HepG2 (cell line): Measurements from ENCODE around the gene GPC6. TPM values are rescaled to one million over a fixed set of nuclear protein-coding genes. Genes with fewer than 3 reads are reported as not detected.

ENCODE experiments used
- ATAC-seq: fragments of 200-7000 bp; cut with Tn5 transposase; 3 replicates; pipeline ENCODE4 v1.9.1; 2020; ENCODE audit warnings: mild to moderate bottlenecking, moderate library complexity
- BruUV-seq: library from RNA; stranded (reverse); fragments of 400-500 nt; replicated peaks from 2 replicates; lab custom pipeline; 2021; lab: Mats Ljungman, UMichigan
- CTCF ChIA-PET: fragments of 300-600 bp; formaldehyde crosslinking; extraction: SDS; loops from one replicate; lab custom pipeline; 2021; ENCODE audit warnings: low total read pairs, inconsistent platforms, low intra/inter-chr PET ratio; lab: Yijun Ruan, JAX
- POLR2A ChIA-PET: fragments of 350-600 bp; sonication (Branson Sonifier 250); formaldehyde crosslinking; loops from one replicate; lab custom pipeline; 2020; ENCODE audit warnings: antibody characterized with exemption, inconsistent platforms; lab: Yijun Ruan, JAX
- DNase-seq: peaks from one replicate; pipeline ENCODE4 v3.0.0-alpha.2; 2015; ENCODE audit warnings: low spot score
- FAIRE-seq: peaks from 3 replicates; lab custom pipeline; 2011; peaks lifted over from hg19 to GRCh38; lab: Jason Lieb, UNC
- H2AFZ ChIP-seq: one replicate; pipeline ENCODE4 v1.6.1; 2011; ENCODE audit warnings: low read length, inconsistent platforms
- H3K27ac ChIP-seq: fragments of 300-600 bp; 3 replicates; pipeline ENCODE4 v1.8.0; 2011; ENCODE audit warnings: mixed run types, mild to moderate bottlenecking, mixed read lengths, low read length, inconsistent platforms; ENCODE audit not compliant: insufficient read depth; ENCODE audit errors: extremely low read length
- H3K27me3 ChIP-seq, 2 experiments: fragments of 200-600 bp in 1 of 2; 2 replicates in 1 of 2; 3 replicates in 1 of 2; pipeline versions ENCODE4 v1.6.0 to v1.8.0; 2011; ENCODE audit warnings: low read length in 2 of 2, mild to moderate bottlenecking in 2 of 2, moderate library complexity in 2 of 2, inconsistent platforms in 1 of 2; ENCODE audit not compliant: insufficient read depth in 2 of 2, control insufficient read depth in 1 of 2
- H3K36me3 ChIP-seq, 2 experiments: fragments of 200-600 bp in 1 of 2; replicated peaks in 1 of 2; 2 replicates in 1 of 2; 3 replicates in 1 of 2; pipeline versions ENCODE4 v1.5.1 to v1.8.0; 2011; ENCODE audit warnings: low read length in 2 of 2, inconsistent platforms in 1 of 2; ENCODE audit not compliant: insufficient read depth in 2 of 2, control insufficient read depth in 1 of 2
- H3K4me1 ChIP-seq: 2 replicates; pipeline ENCODE4 v1.5.1; 2012; ENCODE audit warnings: low read length, inconsistent platforms; ENCODE audit not compliant: insufficient read depth
- H3K4me2 ChIP-seq: 2 replicates; pipeline ENCODE4 v1.6.0; 2011; ENCODE audit warnings: low read depth, low read length, inconsistent platforms
- H3K4me3 ChIP-seq, 3 experiments: fragments of 200-600 bp in 1 of 3; sonication (generic), shearing (Covaris generic) in 1 of 3; replicated peaks in 1 of 3; 2 replicates each; pipeline ENCODE4 v1.5.1; 2011 to 2016; ENCODE audit warnings: low read length in 3 of 3, inconsistent platforms in 2 of 3, low read depth in 2 of 3, mild to moderate bottlenecking in 2 of 3, control low read depth in 1 of 3, mixed read lengths in 1 of 3; ENCODE audit not compliant: insufficient read depth in 1 of 3
- H3K79me2 ChIP-seq: one replicate; pipeline ENCODE4 v1.6.1; 2011; ENCODE audit warnings: low read length, inconsistent platforms; ENCODE audit not compliant: insufficient read depth
- H3K9ac ChIP-seq: 2 replicates; pipeline ENCODE4 v1.6.0; 2011; ENCODE audit warnings: mild to moderate bottlenecking, low read depth, low read length, inconsistent platforms; ENCODE audit not compliant: insufficient read depth
- H3K9me3 ChIP-seq: 2 replicates; pipeline ENCODE4 v1.5.1; 2012; ENCODE audit warnings: mild to moderate bottlenecking, low read length
- H4K20me1 ChIP-seq: 2 replicates; pipeline ENCODE4 v1.6.0; 2011; ENCODE audit warnings: inconsistent platforms, mild to moderate bottlenecking, low read length, moderate library complexity; ENCODE audit not compliant: insufficient read depth
- ARID2 ChIP-seq: sonication (generic); formaldehyde crosslinking; IDR thresholded peaks from 2 replicates; pipeline ENCODE4 v1.8.1; 2022; ENCODE audit warnings: mild to moderate bottlenecking, missing genetic modification reagents, borderline replicate concordance
- CHD2 ChIP-seq: IDR thresholded peaks from 2 replicates; pipeline ENCODE4 v1.6.1; 2011; ENCODE audit warnings: low read depth, low read length, improper control_type of control experiment
- CREBL2 ChIP-seq: sonication (generic); formaldehyde crosslinking; IDR thresholded peaks from 2 replicates; pipeline ENCODE4 v1.8.1; 2023; ENCODE audit warnings: missing genetic modification reagents, mild to moderate bottlenecking, borderline replicate concordance
- ETV6 ChIP-seq: sonication (generic); formaldehyde crosslinking; conservative IDR thresholded peaks from 2 replicates; pipeline ENCODE4 v1.4.0; 2020; ENCODE audit warnings: missing genetic modification reagents
- HMG20A ChIP-seq: IDR thresholded peaks from 2 replicates; pipeline ENCODE4 v1.6.1; 2016; ENCODE audit warnings: borderline replicate concordance
- HOXA3 ChIP-seq: sonication (generic); formaldehyde crosslinking; IDR thresholded peaks from 2 replicates; pipeline ENCODE4 v1.5.0; 2020; ENCODE audit warnings: missing genetic modification reagents
- MZF1 ChIP-seq: sonication (generic); formaldehyde crosslinking; IDR thresholded peaks from 2 replicates; pipeline ENCODE4 v1.8.1; 2023; ENCODE audit warnings: mild to moderate bottlenecking, missing genetic modification reagents, borderline replicate concordance
- PTBP1 ChIP-seq: fragments of 200-400 bp; formaldehyde crosslinking; IDR thresholded peaks from 2 replicates; pipeline ENCODE4 v1.6.1; 2018; ENCODE audit warnings: low read length, low read depth; ENCODE audit not compliant: poor library complexity, severe bottlenecking
- RARA ChIP-seq: IDR thresholded peaks from 2 replicates; pipeline ENCODE4 v1.6.1; 2016; ENCODE audit warnings: missing genetic modification reagents, missing compliant biosample characterization
- REST ChIP-seq, 2 experiments: IDR thresholded peaks; 2 replicates each; pipeline ENCODE4 v1.6.1; 2011 to 2012; ENCODE audit warnings: low read length in 2 of 2, borderline replicate concordance in 1 of 2, low read depth in 1 of 2, mild to moderate bottlenecking in 1 of 2, moderate library complexity in 1 of 2
- RNF2 ChIP-seq: fragments of 450-650 bp; conservative IDR thresholded peaks from 2 replicates; pipeline ENCODE4 v1.6.1; 2016; ENCODE audit warnings: low read depth
- SMC3 ChIP-seq: IDR thresholded peaks from 2 replicates; pipeline ENCODE4 v1.6.1; 2011; ENCODE audit warnings: low read length, improper control_type of control experiment
- TSC22D2 ChIP-seq: sonication (generic); formaldehyde crosslinking; IDR thresholded peaks from 2 replicates; pipeline ENCODE4 v1.5.1; 2020; ENCODE audit warnings: missing genetic modification reagents, mild to moderate bottlenecking, borderline replicate concordance
- ZEB1 ChIP-seq: IDR thresholded peaks from 2 replicates; pipeline ENCODE4 v1.6.1; 2012; ENCODE audit warnings: mild to moderate bottlenecking, low read depth, inconsistent platforms; ENCODE audit not compliant: insufficient replicate concordance
- ZNF232 ChIP-seq: sonication (generic); formaldehyde crosslinking; IDR thresholded peaks from 2 replicates; pipeline ENCODE4 v1.4.0; 2020; ENCODE audit warnings: missing genetic modification reagents, borderline replicate concordance
- ZSCAN20 ChIP-seq: sonication (generic); formaldehyde crosslinking; IDR thresholded peaks from 2 replicates; pipeline ENCODE4 v1.4.0; 2020; ENCODE audit warnings: missing genetic modification reagents, mild to moderate bottlenecking, borderline replicate concordance
- WGBS: methylation state at CpG from one replicate; pipeline ENCODE4 v1.1.6; 2017; ENCODE audit warnings: low lambda C conversion rate; 5-methylcytosine and 5-hydroxymethylcytosine counted together
- in situ Hi-C: cut with HindIII; loops from 2 replicates; pipeline ENCODE4 v1.10.0; 2017; ENCODE audit warnings: low pct_unique_long_range_greater_than_20kb; ENCODE audit not compliant: extremely low pct_ligation_motif_present
- intact Hi-C: fragments of 100-400 bp; cut with micrococcal nuclease; formaldehyde crosslinking; loops from one replicate; pipeline ENCODE4 v1.10.0; 2022; ENCODE audit not compliant: unreplicated experiment
- polyA plus RNA-seq, 8 experiments: library from polyadenylated mRNA; depleted of rRNA in 3 of 8; stranded (reverse) in 7 of 8; unstranded in 1 of 8; fragments of >200 nt; fragmentation: Illumina TruSeq in 4 of 8; extraction: Trizol in 4 of 8; gene quantifications; 2 replicates each; pipeline versions ENCODE4 v1.2.1 to v1.2.3, GENCODE V29; 2011 to 2016; ENCODE audit warnings: low read depth in 4 of 8, missing spikeins in 1 of 8, mixed read lengths in 1 of 8; ENCODE audit not compliant: insufficient read depth in 1 of 8
- total RNA-seq, 5 experiments: library from RNA; depleted of rRNA; stranded (reverse); fragments of >200 nt; fragmentation: Illumina TruSeq; extraction: Trizol; gene quantifications; 2 replicates each; pipeline ENCODE4 v1.2.3, GENCODE V29; 2016; ENCODE audit warnings: low read depth in 1 of 5
- TF ChIP-seq, protein P1 (sequence below): sonication (generic); formaldehyde crosslinking; IDR thresholded peaks from 2 replicates; pipeline ENCODE4 v1.4.0; 2020; ENCODE audit warnings: missing genetic modification reagents
- TF ChIP-seq, protein P2 (sequence below): sonication (generic); formaldehyde crosslinking; conservative IDR thresholded peaks from 2 replicates; pipeline ENCODE4 v1.4.0; 2020; ENCODE audit warnings: mild to moderate bottlenecking, missing genetic modification reagents, moderate library complexity

The GPC6 gene
- total and polyA plus RNA-seq, 2 of the 13 experiments (the other 11 are each of a cell fraction or from before 2014, with no cell fraction given): 24.5 to 33.9 TPM

- POLR2A ChIA-PET: no interaction called here
- Histone ChIP-seq H3K4me2 (no peak overlapping the region), H3K79me2 (no peaks in the 10 kb centered on the region), H4K20me1 (no peaks in the 10 kb centered on the region), H3K9me3 (no peaks in the 10 kb centered on the region), H3K9ac (no peak overlapping the region), H3K4me1 (peaks cover 52% of the 10 kb centered on the region), H3K4me3 (no peak overlapping the region), H3K36me3 (no peaks in the 10 kb centered on the region), H2AFZ (no peak overlapping the region), H3K27ac (no peak overlapping the region), H3K27me3 (no peaks in the 10 kb centered on the region)
- 83% methylated on average over 2 of the region's 2 CpGs for WGBS
- no peak for DNase-seq
- CTCF ChIA-PET: no interaction called here
- intact Hi-C loops: loop anchor here (5.0 to 10.0 kb wide), 3 partner anchors 210 to 742 kb away; partner anchors contain the start of gene GPC6
- in situ Hi-C loops: loop anchor here (10.0 kb wide), 1 partner anchor 722 kb away; no protein-coding TSS in a partner anchor
- no peak for ATAC-seq
- no peak for FAIRE-seq
- BruUV-seq: no TSS peak
- TF ChIP-seq PTBP1 (no peak), SMC3 (no peak), ZSCAN20 (no peak), CHD2 (no peak), RNF2 (no peak), RARA (CRISPR knock-in tag) (0 out of 2 replicates have a peak, but pooled peaks have one; percentile 38), ETV6 (CRISPR knock-in tag) (no peak), ZNF232 (no peak), ARID2 (no peak), MZF1 (CRISPR knock-in tag) (no peak), HOXA3 (CRISPR knock-in tag) (no peak), REST (IDR thresholded peaks at IDR 0.05; ENCODE audit: borderline replicate concordance in 1 of 2, low read depth in 1 of 2, low read length in 2 of 2) (no peak), HMG20A (CRISPR knock-in tag) (peak; percentile 51; the same call in 1 of the 2 replicates), TSC22D2 (CRISPR knock-in tag) (no peak), ZEB1 (peak; percentile 41), CREBL2 (CRISPR knock-in tag) (no peak)
- TF ChIP-seq, protein P1, sequence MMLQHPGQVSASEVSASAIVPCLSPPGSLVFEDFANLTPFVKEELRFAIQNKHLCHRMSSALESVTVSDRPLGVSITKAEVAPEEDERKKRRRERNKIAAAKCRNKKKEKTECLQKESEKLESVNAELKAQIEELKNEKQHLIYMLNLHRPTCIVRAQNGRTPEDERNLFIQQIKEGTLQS (CRISPR knock-in tag): no peak
- TF ChIP-seq, protein P2, sequence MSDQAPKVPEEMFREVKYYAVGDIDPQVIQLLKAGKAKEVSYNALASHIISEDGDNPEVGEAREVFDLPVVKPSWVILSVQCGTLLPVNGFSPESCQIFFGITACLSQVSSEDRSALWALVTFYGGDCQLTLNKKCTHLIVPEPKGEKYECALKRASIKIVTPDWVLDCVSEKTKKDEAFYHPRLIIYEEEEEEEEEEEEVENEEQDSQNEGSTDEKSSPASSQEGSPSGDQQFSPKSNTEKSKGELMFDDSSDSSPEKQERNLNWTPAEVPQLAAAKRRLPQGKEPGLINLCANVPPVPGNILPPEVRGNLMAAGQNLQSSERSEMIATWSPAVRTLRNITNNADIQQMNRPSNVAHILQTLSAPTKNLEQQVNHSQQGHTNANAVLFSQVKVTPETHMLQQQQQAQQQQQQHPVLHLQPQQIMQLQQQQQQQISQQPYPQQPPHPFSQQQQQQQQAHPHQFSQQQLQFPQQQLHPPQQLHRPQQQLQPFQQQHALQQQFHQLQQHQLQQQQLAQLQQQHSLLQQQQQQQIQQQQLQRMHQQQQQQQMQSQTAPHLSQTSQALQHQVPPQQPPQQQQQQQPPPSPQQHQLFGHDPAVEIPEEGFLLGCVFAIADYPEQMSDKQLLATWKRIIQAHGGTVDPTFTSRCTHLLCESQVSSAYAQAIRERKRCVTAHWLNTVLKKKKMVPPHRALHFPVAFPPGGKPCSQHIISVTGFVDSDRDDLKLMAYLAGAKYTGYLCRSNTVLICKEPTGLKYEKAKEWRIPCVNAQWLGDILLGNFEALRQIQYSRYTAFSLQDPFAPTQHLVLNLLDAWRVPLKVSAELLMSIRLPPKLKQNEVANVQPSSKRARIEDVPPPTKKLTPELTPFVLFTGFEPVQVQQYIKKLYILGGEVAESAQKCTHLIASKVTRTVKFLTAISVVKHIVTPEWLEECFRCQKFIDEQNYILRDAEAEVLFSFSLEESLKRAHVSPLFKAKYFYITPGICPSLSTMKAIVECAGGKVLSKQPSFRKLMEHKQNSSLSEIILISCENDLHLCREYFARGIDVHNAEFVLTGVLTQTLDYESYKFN (CRISPR knock-in tag): 0 out of 2 replicates have a peak, but pooled peaks have one; percentile 12
Measured at GRCh38 chr13:93967286-93967685, 740.7 kb downstream of the GPC6 start.
